H1 (cell line): ENCODE results near the gene PDZD11. TPM values are rescaled to one million over a fixed set of nuclear protein-coding genes. Genes with fewer than 3 reads are reported as not detected.

Experiments used
- polyA plus RNA-seq, 7 experiments: library from polyadenylated mRNA; depleted of rRNA in 3 of 7; stranded (reverse) in 5 of 7; unstranded in 2 of 7; fragments of >200 nt in 5 of 7; fragments of 200-250 nt in 2 of 7; gene quantifications; 1 replicate in 5 of 7; 2 replicates in 1 of 7; 4 replicates in 1 of 7; pipeline versions ENCODE4 v1.2.1 to v1.2.3, GENCODE V29; 2011 to 2013; ENCODE audit warnings: missing spikeins in 2 of 7, mixed read lengths in 2 of 7
- small RNA-seq: library from polyadenylated mRNA; stranded (forward); fragments of <200 nt; extraction: miRNeasy Mini kit (QIAGEN cat#:217004); gene quantifications from one replicate; pipeline ENCODE3, GENCODE V24; 2013; ENCODE audit not compliant: insufficient read depth
- total RNA-seq: library from RNA; stranded (reverse); fragmentation: NEBNext Ultra II Directional; extraction: Animal tissue kit (Norgen Biotek cat#: 25700); gene quantifications from 2 replicates; pipeline ENCODE4 v1.2.1, GENCODE V29; 2021

The PDZD11 gene
- total and polyA plus RNA-seq, 2 of the 8 experiments (the other 6 are each of a cell fraction or from before 2014, with no cell fraction given): 31.5 to 55.9 TPM

Small RNAs within 50 kb of the gene (small RNA-seq; reads per million reads assigned to genes)
- 1.0 reads per million for gene RNA5SP507

Other genes starting within 250 kb of the PDZD11 start
- gene AWAT2, start 240.0 kb downstream of the PDZD11 start, total RNA-seq: not detected in 2 replicates
- gene AWAT2, start 240.0 kb downstream of the PDZD11 start, polyA plus RNA-seq (2011; rRNA removed): not detected in 2 replicates
- 0.17 TPM in 1 of 2 replicates, not detected in the other for gene OTUD6A, start 227.5 kb downstream of the PDZD11 start, total RNA-seq
- 0.09 and 0.27 TPM in 2 replicates for gene OTUD6A, start 227.5 kb downstream of the PDZD11 start, polyA plus RNA-seq (2011; rRNA removed)
- gene IGBP1, start 156.5 kb downstream of the PDZD11 start, total RNA-seq: 40.5 and 45.4 TPM in 2 replicates
- gene IGBP1, start 156.5 kb downstream of the PDZD11 start, polyA plus RNA-seq (2011; rRNA removed): 28.0 and 41.3 TPM in 2 replicates
- gene DGAT2L6, start 112.4 kb downstream of the PDZD11 start, total RNA-seq: not detected in 2 replicates
- gene DGAT2L6, start 112.4 kb downstream of the PDZD11 start, polyA plus RNA-seq (2011; rRNA removed): not detected in 2 replicates
- not detected in 2 replicates for gene AWAT1, start 55.3 kb downstream of the PDZD11 start, total RNA-seq
- not detected in 2 replicates for gene AWAT1, start 55.3 kb downstream of the PDZD11 start, polyA plus RNA-seq (2011; rRNA removed)
- not detected in 2 replicates for gene P2RY4, start 29.7 kb downstream of the PDZD11 start, total RNA-seq
- gene P2RY4, start 29.7 kb downstream of the PDZD11 start, polyA plus RNA-seq (2011; rRNA removed): 0.38 and 0.55 TPM in 2 replicates
- not detected in 2 replicates for gene ARR3, start 21.6 kb downstream of the PDZD11 start, total RNA-seq
- gene ARR3, start 21.6 kb downstream of the PDZD11 start, polyA plus RNA-seq (2011; rRNA removed): not detected in 2 replicates
- gene RAB41, start 7.8 kb downstream of the PDZD11 start, total RNA-seq: not detected in 2 replicates
- not detected in 2 replicates for gene RAB41, start 7.8 kb downstream of the PDZD11 start, polyA plus RNA-seq (2011; rRNA removed)
- 35.7 and 36.6 TPM in 2 replicates for gene KIF4A, start 177 bp upstream of the PDZD11 start, total RNA-seq
- 8.4 and 10.9 TPM in 2 replicates for gene KIF4A, start 177 bp upstream of the PDZD11 start, polyA plus RNA-seq (2011; rRNA removed)
- 25.6 and 27.6 TPM in 2 replicates for gene GDPD2, start 133.4 kb upstream of the PDZD11 start, total RNA-seq
- gene GDPD2, start 133.4 kb upstream of the PDZD11 start, polyA plus RNA-seq (2011; rRNA removed): 68.3 and 75.5 TPM in 2 replicates
- gene DLG3, start 154.9 kb upstream of the PDZD11 start, total RNA-seq: 57.1 and 63.8 TPM in 2 replicates
- gene DLG3, start 154.9 kb upstream of the PDZD11 start, polyA plus RNA-seq (2011; rRNA removed): 22.4 and 29.2 TPM in 2 replicates